ENCODE measurements around the gene ATRN. TPM values are rescaled to one million over a fixed set of nuclear protein-coding genes. Genes with fewer than 3 reads are reported as not detected.

Gene ATRN
- total RNA-seq, 1 donor from 2014 or later: 31.5 TPM

- DNase-seq (ENCODE audit: low spot score) (no peak), ATAC-seq (no peak)
- intact Hi-C loops (cut with DNase I): no loop called here
Observed at GRCh38 chr20:3551681-3552434, 81.0 kb downstream of the ATRN start.

- no peak for DNase-seq (ENCODE audit: low spot score)
Observed at GRCh38 chr20:3553663-3554062, 82.8 kb downstream of the ATRN start.

GRCh38 chr20:3557237-3557785, 86.5 kb downstream of the ATRN start:
- ATAC-seq: no peak
- DNase-seq (ENCODE audit: low spot score): no peak
- intact Hi-C loops (cut with DNase I): no loop called here

More at GRCh38 chr20:3553663-3554062, 82.8 kb downstream of the ATRN start:
- no peak for ATAC-seq
- intact Hi-C loops (cut with DNase I): no loop called here

GRCh38 chr20:3559231-3559630, 88.4 kb downstream of the ATRN start:
- intact Hi-C loops (cut with DNase I): no loop called here
- ATAC-seq: no peak
- no peak for DNase-seq (ENCODE audit: low spot score)

GRCh38 chr20:3559637-3560036, 88.8 kb downstream of the ATRN start:
- no peak for ATAC-seq
- no peak for DNase-seq (ENCODE audit: low spot score)
- intact Hi-C loops (cut with DNase I): no loop called here

- ATAC-seq (no peak), DNase-seq (ENCODE audit: low spot score) (no peak)
- intact Hi-C loops (cut with DNase I): no loop called here
Observed at GRCh38 chr20:3560162-3560561, 89.3 kb downstream of the ATRN start.

- intact Hi-C loops (cut with DNase I): no loop called here
- no peak for DNase-seq (ENCODE audit: low spot score)
Observed at GRCh38 chr20:3560578-3560977, 89.8 kb downstream of the ATRN start.

GRCh38 chr20:3563133-3563532, 92.3 kb downstream of the ATRN start:
- intact Hi-C loops (cut with DNase I): no loop called here
- no peak for DNase-seq (ENCODE audit: low spot score)
- no peak for ATAC-seq

More at GRCh38 chr20:3560578-3560977, 89.8 kb downstream of the ATRN start:
- ATAC-seq: no peak

- intact Hi-C loops (cut with DNase I): no loop called here
- DNase-seq (ENCODE audit: low spot score) (no peak), ATAC-seq (peak; percentile 55)
Observed at GRCh38 chr20:3563548-3564177, 92.8 kb downstream of the ATRN start.

GRCh38 chr20:3565851-3566250, 95.0 kb downstream of the ATRN start:
- DNase-seq (ENCODE audit: low spot score) (no peak), ATAC-seq (no peak)
- intact Hi-C loops (cut with DNase I): no loop called here

- intact Hi-C loops (cut with DNase I): no loop called here
- DNase-seq (ENCODE audit: low spot score): no peak
- ATAC-seq: no peak
Observed at GRCh38 chr20:3572151-3572550, 101.3 kb downstream of the ATRN start.

- intact Hi-C loops (cut with DNase I): no loop called here
- ATAC-seq (no peak), DNase-seq (ENCODE audit: low spot score) (no peak)
Observed at GRCh38 chr20:3576363-3576762, 105.5 kb downstream of the ATRN start.

GRCh38 chr20:3577366-3577765, 106.5 kb downstream of the ATRN start:
- intact Hi-C loops (cut with DNase I): no loop called here

GRCh38 chr20:3580412-3580811, 109.6 kb downstream of the ATRN start:
- intact Hi-C loops (cut with DNase I): no loop called here
- no peak for DNase-seq (ENCODE audit: low spot score)

More at GRCh38 chr20:3577366-3577765, 106.5 kb downstream of the ATRN start:
- ATAC-seq (no peak), DNase-seq (ENCODE audit: low spot score) (no peak)

GRCh38 chr20:3583765-3584164, 112.9 kb downstream of the ATRN start:
- no peak for ATAC-seq
- intact Hi-C loops (cut with DNase I): no loop called here
- no peak for DNase-seq (ENCODE audit: low spot score)

More at GRCh38 chr20:3580412-3580811, 109.6 kb downstream of the ATRN start:
- ATAC-seq: no peak

GRCh38 chr20:3586093-3586492, 115.3 kb downstream of the ATRN start:
- intact Hi-C loops (cut with DNase I): no loop called here
- ATAC-seq (no peak), DNase-seq (ENCODE audit: low spot score) (no peak)

- DNase-seq (ENCODE audit: low spot score) (no peak), ATAC-seq (no peak)
- intact Hi-C loops (cut with DNase I): no loop called here
Observed at GRCh38 chr20:3590164-3590563, 119.3 kb downstream of the ATRN start.

GRCh38 chr20:3592931-3593330, 122.1 kb downstream of the ATRN start:
- ATAC-seq (no peak), DNase-seq (ENCODE audit: low spot score) (no peak)
- intact Hi-C loops (cut with DNase I): no loop called here

GRCh38 chr20:3595541-3595940, 124.7 kb downstream of the ATRN start:
- intact Hi-C loops (cut with DNase I): no loop called here
- DNase-seq (ENCODE audit: low spot score) (no peak), ATAC-seq (no peak)

GRCh38 chr20:3603108-3603507, 132.3 kb downstream of the ATRN start:
- DNase-seq (ENCODE audit: low spot score) (no peak), ATAC-seq (no peak)
- intact Hi-C loops (cut with DNase I): no loop called here
